ENCODE data around the gene BAHD1. TPM values are rescaled to one million over a fixed set of nuclear protein-coding genes. Genes with fewer than 3 reads are reported as not detected.
A peak's percentile ranks its signal among the peaks of the same experiment; 100 is the strongest.

BAHD1 gene
- total RNA-seq, 2 experiments from 2014 or later = 15.3 to 16.7 TPM

DNA sequence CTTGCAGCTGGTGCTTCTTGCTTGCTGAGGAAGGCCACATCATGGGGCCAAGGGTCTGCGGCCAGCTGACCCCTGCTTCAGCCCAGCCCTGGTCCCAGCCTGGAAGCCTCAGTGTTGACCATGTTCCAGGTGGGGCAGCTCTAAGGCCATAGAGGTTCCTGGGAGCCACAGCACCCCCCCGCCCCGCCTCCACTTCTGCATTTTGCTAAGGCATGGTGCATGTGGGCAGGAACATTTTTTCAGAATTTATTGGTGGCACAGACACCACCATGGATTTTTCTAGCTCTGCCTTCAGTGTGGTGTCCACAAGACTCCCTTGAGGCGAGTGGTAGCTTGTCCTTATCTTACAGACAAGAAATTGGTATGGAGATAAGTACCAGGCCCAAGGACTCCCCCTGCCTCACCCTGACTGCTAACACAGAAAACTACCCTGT lies 28.2 kb downstream of the BAHD1 start:
- Mint-ChIP-seq H3K27ac (no peak overlapping the region), H3K4me1 (peaks cover 27% of the 10 kb centered on the region), H3K27me3 (no peaks in the 10 kb centered on the region), H3K4me3 (no peak overlapping the region), H3K9me3 (ENCODE audit: low read depth) (no peaks in the 10 kb centered on the region), H3K36me3 (ENCODE audit: low read depth) (peaks cover 7% of the 10 kb centered on the region)
- ChIA-PET CTCF (interaction anchor here (0.5 to 1.0 kb wide), 3 partner anchors 13 to 92 kb away, joined by 3 read pairs; no protein-coding TSS in a partner anchor), POLR2A (interaction anchor here (1.1 kb wide), 1 partner anchor 18 kb away, joined by 3 read pairs; no protein-coding TSS in a partner anchor)
- no peak for ATAC-seq
- intact Hi-C loops (cut with DNase I, micrococcal nuclease) = no loop called here
- no peak for DNase-seq

DNA sequence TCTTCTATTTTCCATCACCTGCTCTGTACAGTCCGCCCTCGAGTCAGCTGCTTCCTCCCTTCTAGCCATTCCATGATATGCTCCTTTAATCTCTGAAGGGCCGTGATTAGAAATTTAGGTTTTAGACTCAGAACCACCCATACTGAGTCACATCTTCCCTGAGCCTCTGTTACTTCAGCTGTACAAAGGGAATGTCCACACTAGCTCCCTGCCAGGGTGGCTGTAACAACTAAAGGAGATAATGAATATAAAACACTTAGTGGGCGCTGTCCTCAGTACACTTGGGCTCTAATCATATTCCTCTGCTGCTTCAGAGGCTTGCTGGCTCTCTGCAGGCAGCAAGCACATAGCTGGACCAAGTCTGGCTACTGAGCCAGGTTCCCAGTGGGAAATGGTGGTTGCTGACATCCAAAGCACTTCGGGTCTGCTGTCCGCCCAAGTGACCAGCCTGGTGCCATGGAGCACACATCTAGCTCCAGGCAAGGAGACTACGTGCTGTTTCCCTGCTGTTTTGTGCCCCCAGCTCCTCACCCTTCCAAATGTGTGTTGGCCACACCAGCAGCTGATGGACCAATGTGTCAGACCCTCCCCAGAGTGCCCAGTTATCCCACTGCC lies 29.1 kb downstream of the BAHD1 start:
- Mint-ChIP-seq H3K27ac (no peak overlapping the region), H3K27me3 (no peaks in the 10 kb centered on the region), H3K4me3 (peak overlapping the region; percentile 27), H3K9me3 (ENCODE audit: low read depth) (no peaks in the 10 kb centered on the region), H3K36me3 (ENCODE audit: low read depth) (peaks cover 7% of the 10 kb centered on the region), H3K4me1 (peaks cover 27% of the 10 kb centered on the region)
- no peak for DNase-seq
- intact Hi-C loops (cut with DNase I, micrococcal nuclease) = loop anchor here (2.0 kb wide), 2 partner anchors 15 to 23 kb away; no protein-coding TSS in a partner anchor
- no peak for ATAC-seq
- ChIA-PET POLR2A (interaction anchor here (1.1 kb wide), 1 partner anchor 18 kb away, joined by 3 read pairs; no protein-coding TSS in a partner anchor), CTCF (interaction anchor here (0.5 to 1.4 kb wide), 6 partner anchors 25 to 175 kb away, joined by 3 to 5 read pairs (median 3); no protein-coding TSS in a partner anchor)

DNA sequence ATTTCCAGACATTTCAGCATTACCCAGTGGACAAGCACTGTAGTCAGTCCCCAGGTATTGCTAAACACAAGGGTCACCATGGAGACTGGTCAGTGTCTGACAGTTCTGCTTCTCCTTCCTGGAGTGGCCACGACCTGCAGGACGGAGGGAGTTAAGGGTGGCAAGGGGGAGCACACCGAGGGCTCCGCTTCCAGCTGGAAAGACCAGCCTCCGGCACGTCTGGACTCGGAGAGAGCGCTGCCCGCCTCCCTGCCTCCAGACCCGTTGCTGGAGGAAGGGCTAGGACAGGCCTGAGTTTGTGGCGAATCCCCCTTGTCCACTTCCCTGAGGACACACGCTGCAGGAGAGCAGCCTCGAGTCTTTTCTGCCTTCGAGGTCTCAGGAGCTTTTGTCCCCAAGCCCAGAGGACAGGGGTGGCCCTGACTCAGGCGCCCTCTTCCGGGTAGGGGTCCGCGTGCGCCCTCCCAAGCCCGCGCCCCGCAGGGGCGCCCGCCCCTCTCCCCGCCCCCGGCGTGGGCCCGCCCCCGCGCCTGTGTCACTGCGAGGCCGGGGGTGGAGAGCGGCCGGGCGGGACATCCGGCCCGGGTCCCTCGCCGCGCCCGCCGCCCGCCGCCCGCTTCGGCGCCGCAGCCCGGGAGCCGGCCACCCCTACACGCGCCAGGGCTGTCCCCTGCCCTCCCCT lies 29.8 kb downstream of the BAHD1 start, which contains the start of gene CHST14:
TSS of gene CHST14 (plus strand) at position 562 of the 682 bp plus-strand sequence. CDS start 230 bp downstream, outside the sequence.
- ChIA-PET POLR2A (interaction anchor here (0.7 kb wide), 1 partner anchor 31 kb away, joined by 3 read pairs; no protein-coding TSS in a partner anchor), CTCF (interaction anchor here (0.6 to 1.4 kb wide), 4 partner anchors 26 to 127 kb away, joined by 3 to 4 read pairs (median 3); no protein-coding TSS in a partner anchor)
- DNase-seq = peak; percentile 64
- Mint-ChIP-seq H3K4me3 (peak within 1 kb of the TSS; percentile 76), H3K27me3 (no peaks in the 10 kb centered on the region), H3K36me3 (ENCODE audit: low read depth) (peaks cover 3% of the 10 kb centered on the region), H3K27ac (peak within 1 kb of the TSS; percentile 74), H3K4me1 (peaks cover 23% of the 10 kb centered on the region), H3K9me3 (ENCODE audit: low read depth) (no peaks in the 10 kb centered on the region)
- intact Hi-C loops (cut with DNase I, micrococcal nuclease) = loop anchor here (1.0 to 2.0 kb wide), 3 partner anchors 16 to 30 kb away; partner anchors contain the start of gene BAHD1 (in 1 of the 2)
- peak; percentile 58 for ATAC-seq

DNA sequence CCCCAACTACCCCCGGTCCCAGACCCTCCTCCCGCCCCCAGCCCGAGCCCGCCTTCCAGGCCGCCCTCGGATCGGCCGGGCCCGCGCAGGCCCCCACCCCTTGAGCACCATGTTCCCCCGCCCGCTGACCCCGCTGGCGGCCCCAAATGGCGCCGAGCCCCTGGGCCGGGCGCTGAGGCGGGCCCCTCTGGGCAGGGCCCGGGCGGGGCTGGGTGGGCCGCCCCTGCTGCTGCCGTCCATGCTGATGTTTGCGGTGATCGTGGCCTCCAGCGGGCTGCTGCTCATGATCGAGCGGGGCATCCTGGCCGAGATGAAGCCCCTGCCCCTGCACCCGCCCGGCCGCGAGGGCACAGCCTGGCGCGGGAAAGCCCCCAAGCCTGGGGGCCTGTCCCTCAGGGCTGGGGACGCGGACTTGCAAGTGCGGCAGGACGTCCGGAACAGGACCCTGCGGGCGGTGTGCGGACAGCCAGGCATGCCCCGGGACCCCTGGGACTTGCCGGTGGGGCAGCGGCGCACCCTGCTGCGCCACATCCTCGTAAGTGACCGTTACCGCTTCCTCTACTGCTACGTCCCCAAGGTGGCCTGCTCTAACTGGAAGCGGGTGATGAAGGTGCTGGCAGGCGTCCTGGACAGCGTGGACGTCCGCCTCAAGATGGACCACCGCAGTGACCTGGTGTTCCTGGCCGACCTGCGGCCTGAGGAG lies 30.5 kb downstream of the BAHD1 start:
- CTCF ChIA-PET = interaction anchor here (1.3 kb wide), 1 partner anchor 49 kb away, joined by 3 read pairs; no protein-coding TSS in a partner anchor
- no peaks in the 10 kb centered on the region for H3K27me3 Mint-ChIP-seq

DNA sequence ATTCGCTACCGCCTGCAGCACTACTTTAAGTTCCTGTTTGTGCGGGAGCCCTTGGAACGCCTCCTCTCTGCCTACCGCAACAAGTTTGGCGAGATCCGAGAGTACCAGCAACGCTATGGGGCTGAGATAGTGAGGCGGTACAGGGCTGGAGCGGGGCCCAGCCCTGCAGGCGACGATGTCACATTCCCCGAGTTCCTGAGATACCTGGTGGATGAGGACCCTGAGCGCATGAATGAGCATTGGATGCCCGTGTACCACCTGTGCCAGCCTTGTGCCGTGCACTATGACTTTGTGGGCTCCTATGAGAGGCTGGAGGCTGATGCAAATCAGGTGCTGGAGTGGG lies 31.0 kb downstream of the BAHD1 start:
- no peaks in the 10 kb centered on the region for H3K9me3 Mint-ChIP-seq (ENCODE audit: low read depth)
- intact Hi-C loops (cut with DNase I, micrococcal nuclease) = loop anchor here (1.0 to 2.0 kb wide), 3 partner anchors 17 to 31 kb away; partner anchors contain the start of gene BAHD1 (in 1 of the 2)
- ATAC-seq (peak; percentile 32), DNase-seq (peak; percentile 42)
- POLR2A ChIA-PET = no interaction called here
- H3K4me1 Mint-ChIP-seq = peaks cover 15% of the 10 kb centered on the region
- CTCF ChIA-PET = no interaction called here
- H3K4me3 Mint-ChIP-seq = peak overlapping the region; percentile 76
- no peaks in the 10 kb centered on the region for H3K27me3 Mint-ChIP-seq
- H3K36me3 Mint-ChIP-seq (ENCODE audit: low read depth) = no peaks in the 10 kb centered on the region
- peak overlapping the region; percentile 74 for H3K27ac Mint-ChIP-seq

More for the DNA sequence above, 30.5 kb downstream of the BAHD1 start:
- ATAC-seq = peak; percentile 38
- Mint-ChIP-seq H3K4me1 (peaks cover 19% of the 10 kb centered on the region), H3K27ac (peak overlapping the region; percentile 74), H3K36me3 (ENCODE audit: low read depth) (no peaks in the 10 kb centered on the region), H3K4me3 (peak overlapping the region; percentile 76), H3K9me3 (ENCODE audit: low read depth) (no peaks in the 10 kb centered on the region)
- intact Hi-C loops (cut with DNase I, micrococcal nuclease) = loop anchor here (1.0 to 2.0 kb wide), 3 partner anchors 16 to 31 kb away; partner anchors contain the start of gene BAHD1 (in 1 of the 2)
- peak; percentile 42 for DNase-seq
- POLR2A ChIA-PET = interaction anchor here (0.7 kb wide), 1 partner anchor 32 kb away, joined by 3 read pairs; no protein-coding TSS in a partner anchor

DNA sequence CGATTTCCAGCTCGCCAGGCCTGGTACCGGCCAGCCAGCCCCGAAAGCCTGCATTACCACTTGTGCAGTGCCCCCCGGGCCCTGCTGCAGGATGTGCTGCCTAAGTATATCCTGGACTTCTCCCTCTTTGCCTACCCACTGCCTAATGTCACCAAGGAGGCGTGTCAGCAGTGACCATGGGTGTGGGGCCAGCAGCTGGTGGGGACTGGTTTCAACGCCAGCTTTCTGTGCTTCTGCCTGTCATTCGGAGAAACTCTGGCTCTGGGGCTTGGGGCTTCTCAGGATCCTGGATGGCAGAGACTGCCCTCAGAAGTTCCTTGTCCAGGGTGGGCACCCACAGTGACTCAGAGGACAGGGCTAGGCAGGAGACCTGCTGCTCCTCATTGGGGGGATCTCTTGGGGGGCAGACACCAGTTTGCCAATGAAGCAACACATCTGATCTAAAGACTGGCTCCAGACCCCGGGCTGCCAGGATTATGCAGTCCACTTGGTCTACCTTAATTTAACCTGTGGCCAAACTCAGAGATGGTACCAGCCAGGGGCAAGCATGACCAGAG lies 31.5 kb downstream of the BAHD1 start:
- H3K27ac Mint-ChIP-seq = no peak overlapping the region
- no peak for DNase-seq
- no peak for ATAC-seq
- ChIA-PET CTCF (interaction anchor here (0.6 kb wide), 1 partner anchor 189 kb away, joined by 3 read pairs; the partner anchor contains the start of gene ANKRD63), POLR2A (no interaction called here)
- H3K4me3 Mint-ChIP-seq = peak overlapping the region; percentile 76
- H3K36me3 Mint-ChIP-seq (ENCODE audit: low read depth) = no peaks in the 10 kb centered on the region
- no peaks in the 10 kb centered on the region for H3K9me3 Mint-ChIP-seq (ENCODE audit: low read depth)
- intact Hi-C loops (cut with DNase I, micrococcal nuclease) = no loop called here
- H3K4me1 Mint-ChIP-seq = peaks cover 14% of the 10 kb centered on the region
- H3K27me3 Mint-ChIP-seq = no peaks in the 10 kb centered on the region

DNA sequence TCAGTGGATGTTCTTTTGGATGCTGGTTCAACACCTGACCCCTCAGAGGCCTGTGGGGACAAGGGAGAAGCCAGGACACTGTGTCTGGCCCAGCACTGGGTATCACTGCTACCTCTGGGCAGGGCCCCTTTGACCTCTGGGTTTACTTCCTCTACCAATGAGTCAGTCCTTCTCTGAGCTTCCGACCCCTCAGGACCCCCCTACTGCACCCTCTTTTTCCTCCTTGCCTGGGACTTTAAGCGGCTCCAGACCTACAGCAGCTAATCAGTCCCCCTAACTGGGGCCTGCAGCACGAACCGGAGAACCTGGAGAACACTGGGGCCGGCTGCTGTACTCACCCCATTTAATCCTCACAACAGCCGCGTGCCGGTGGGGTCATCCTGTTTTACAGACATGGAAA lies 33.8 kb downstream of the BAHD1 start:
- no peak overlapping the region for H3K27ac Mint-ChIP-seq
- peaks cover 12% of the 10 kb centered on the region for H3K4me1 Mint-ChIP-seq
- no peaks in the 10 kb centered on the region for H3K27me3 Mint-ChIP-seq
- ChIA-PET CTCF (interaction anchor here (0.6 kb wide), 1 partner anchor 17 kb away, joined by 3 read pairs; no protein-coding TSS in a partner anchor), POLR2A (no interaction called here)
- H3K4me3 Mint-ChIP-seq = no peak overlapping the region
- no peaks in the 10 kb centered on the region for H3K9me3 Mint-ChIP-seq (ENCODE audit: low read depth)
- DNase-seq (no peak), ATAC-seq (no peak)
- intact Hi-C loops (cut with DNase I, micrococcal nuclease) = no loop called here
- H3K36me3 Mint-ChIP-seq (ENCODE audit: low read depth) = no peaks in the 10 kb centered on the region

DNA sequence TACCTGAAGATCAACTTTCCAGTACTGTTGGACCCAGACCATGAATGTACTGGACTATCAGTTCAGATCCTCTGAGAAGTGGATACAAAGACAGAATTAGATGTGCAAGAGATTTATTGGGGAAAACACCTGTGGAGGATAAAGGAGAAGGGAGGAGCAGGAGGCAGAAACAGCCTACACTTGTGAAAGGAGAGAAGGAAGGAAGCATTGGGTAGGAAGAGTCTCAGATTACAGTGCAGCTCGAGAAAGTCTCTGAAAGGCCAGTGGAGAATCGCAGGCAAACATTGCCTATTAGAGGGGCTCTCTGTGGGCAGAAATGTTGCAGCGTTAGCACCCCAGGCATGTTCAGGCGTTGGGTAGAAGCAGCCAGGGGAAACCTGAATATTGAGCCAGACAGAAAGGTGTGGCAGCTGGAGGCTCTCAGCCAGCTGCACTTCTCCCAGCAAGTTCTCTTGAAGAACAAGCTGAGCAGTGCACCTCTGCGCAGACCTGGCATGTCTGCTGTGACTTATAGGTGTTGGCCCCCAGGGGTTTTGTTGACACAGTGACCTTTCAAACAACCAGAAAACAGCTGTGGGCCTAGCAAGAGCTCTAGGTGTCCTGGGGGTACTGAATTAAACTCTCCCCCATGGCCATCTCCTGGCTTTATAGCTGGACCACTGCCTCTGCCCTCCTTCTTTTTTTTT lies 37.0 kb downstream of the BAHD1 start:
- Mint-ChIP-seq H3K27me3 (peaks cover 5% of the 10 kb centered on the region), H3K4me3 (no peak overlapping the region), H3K36me3 (ENCODE audit: low read depth) (no peaks in the 10 kb centered on the region), H3K4me1 (peaks cover 2% of the 10 kb centered on the region), H3K27ac (no peak overlapping the region), H3K9me3 (ENCODE audit: low read depth) (no peaks in the 10 kb centered on the region)
- ChIA-PET POLR2A (no interaction called here), CTCF (interaction anchor here (1.0 kb wide), 1 partner anchor 22 kb away, joined by 3 read pairs; no protein-coding TSS in a partner anchor)
- intact Hi-C loops (cut with DNase I, micrococcal nuclease) = no loop called here
- DNase-seq (no peak), ATAC-seq (no peak)

DNA sequence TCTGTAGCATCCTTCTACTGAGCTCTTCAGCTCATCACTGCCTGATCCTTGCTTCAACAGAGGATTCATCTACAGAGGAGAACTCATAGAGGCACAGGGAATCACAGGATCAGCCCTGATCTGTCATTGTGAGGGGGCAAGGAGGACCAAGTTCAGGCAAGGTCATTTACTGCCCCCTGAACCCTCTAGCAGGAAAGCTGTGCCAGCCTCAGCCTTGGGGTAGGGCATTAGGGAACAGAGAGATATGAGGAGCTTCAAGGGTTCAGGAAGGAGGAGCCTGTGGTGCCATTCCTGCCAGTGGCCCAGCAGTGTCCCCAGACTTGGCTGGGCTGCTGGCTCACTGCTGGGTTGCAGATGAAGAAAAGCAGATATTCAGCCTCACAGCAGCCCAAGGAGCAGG lies 38.3 kb downstream of the BAHD1 start:
- POLR2A ChIA-PET = no interaction called here

DNA sequence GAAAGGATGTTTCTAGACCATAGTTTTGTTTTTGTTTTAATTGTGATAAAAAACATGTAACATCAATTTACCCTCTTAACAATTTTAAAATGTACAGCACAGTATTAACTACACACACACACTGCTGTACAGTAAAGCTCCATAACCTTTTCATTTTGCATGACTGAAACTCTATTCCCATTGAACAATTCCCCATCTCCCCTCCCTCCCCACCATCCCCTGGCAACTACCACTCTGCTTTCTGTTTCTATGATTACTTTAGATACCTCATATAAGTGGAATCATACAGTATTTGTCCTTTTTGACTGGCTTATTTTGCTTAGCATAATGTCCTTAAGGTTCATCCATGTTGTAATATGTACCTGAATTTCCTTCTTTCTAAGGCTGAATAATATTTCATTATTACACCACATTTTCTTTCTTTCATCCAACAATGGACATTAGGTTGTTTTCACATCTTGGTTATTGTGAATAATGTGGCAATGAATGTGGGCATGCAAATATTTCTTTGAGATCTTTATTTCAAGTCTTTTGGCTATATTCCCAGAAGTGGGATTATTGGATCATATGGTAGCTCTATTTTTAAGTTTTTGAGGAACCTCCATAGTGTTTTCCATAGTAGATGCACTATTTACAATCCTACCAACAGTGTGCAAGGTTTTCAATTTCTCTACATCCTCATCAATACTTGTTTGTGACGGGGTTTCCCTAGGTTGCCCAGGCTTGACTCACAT lies 40.8 kb downstream of the BAHD1 start:
- H3K27me3 Mint-ChIP-seq = peaks cover 7% of the 10 kb centered on the region
- DNase-seq (no peak), ATAC-seq (no peak)
- no peaks in the 10 kb centered on the region for H3K4me1 Mint-ChIP-seq
- H3K4me3 Mint-ChIP-seq = no peak overlapping the region
- intact Hi-C loops (cut with DNase I, micrococcal nuclease) = no loop called here
- no peak overlapping the region for H3K27ac Mint-ChIP-seq
- CTCF ChIA-PET = interaction anchor here (1.8 kb wide), 1 partner anchor 143 kb away, joined by 3 read pairs; no protein-coding TSS in a partner anchor
- POLR2A ChIA-PET = no interaction called here
- H3K9me3 Mint-ChIP-seq (ENCODE audit: low read depth) = no peaks in the 10 kb centered on the region
- H3K36me3 Mint-ChIP-seq (ENCODE audit: low read depth) = no peaks in the 10 kb centered on the region

More for the DNA sequence above, 38.3 kb downstream of the BAHD1 start:
- Mint-ChIP-seq H3K27ac (no peak overlapping the region), H3K9me3 (ENCODE audit: low read depth) (no peaks in the 10 kb centered on the region), H3K27me3 (peaks cover 5% of the 10 kb centered on the region), H3K4me3 (no peak overlapping the region), H3K36me3 (ENCODE audit: low read depth) (no peaks in the 10 kb centered on the region), H3K4me1 (no peaks in the 10 kb centered on the region)
- CTCF ChIA-PET = interaction anchor here (0.9 kb wide), 1 partner anchor 16 kb away, joined by 3 read pairs; no protein-coding TSS in a partner anchor
- DNase-seq = no peak
- intact Hi-C loops (cut with DNase I, micrococcal nuclease) = no loop called here
- ATAC-seq = no peak

Measured in activated CD4-positive, alpha-beta T cell treated with anti-CD3 and anti-CD28 coated beads for 36 hours (primary cell).